ENCODE measurements around the gene GZMM. TPM values are rescaled to one million over a fixed set of nuclear protein-coding genes. Genes with fewer than 3 reads are reported as not detected.

Gene GZMM
- total RNA-seq, 1 experiment from 2014 or later: not detected

DNA sequence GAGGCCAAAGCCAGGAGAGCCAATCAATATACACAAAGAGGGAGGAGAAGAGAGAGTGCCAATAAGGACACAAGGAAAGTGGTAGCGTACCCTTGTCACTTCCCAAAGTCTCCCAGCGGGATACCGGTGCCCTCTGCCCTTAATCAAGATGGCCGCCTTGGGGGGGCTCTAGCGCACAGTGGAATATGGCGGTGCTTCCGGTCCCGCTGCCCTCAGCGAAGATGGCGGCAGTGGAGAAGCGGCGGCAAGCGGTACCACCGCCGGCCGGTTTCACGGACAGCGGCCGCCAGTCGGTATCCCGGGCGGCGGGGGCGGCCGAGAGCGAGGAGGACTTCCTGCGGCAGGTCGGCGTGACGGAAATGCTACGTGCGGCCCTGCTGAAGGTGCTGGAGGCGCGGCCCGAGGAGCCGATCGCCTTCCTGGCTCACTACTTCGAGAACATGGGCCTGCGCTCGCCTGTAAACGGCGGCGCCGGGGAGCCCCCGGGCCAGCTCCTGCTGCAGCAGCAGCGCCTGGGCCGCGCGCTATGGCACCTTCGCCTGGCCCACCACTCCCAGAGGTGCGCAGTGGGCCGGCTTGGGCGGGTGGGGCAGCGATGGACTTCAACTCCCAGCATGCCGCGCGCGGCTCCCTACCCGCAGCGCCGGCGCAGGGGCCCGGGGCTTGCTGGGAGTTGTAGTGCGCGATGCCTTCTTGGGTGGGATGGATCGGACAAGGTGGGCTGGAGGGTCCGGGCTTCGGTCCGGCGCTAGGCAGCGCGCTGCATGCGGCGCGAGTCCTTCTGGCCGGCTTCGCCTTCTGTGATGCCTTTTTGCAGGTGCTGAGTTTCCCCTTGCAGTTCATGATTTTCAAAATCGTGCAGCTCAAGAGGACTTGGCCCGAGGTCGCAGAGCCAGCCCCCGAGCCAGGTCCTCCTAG is 36.3 kb upstream of the GZMM start, which contains the start of gene TPGS1:
TSS of gene TPGS1 (plus strand) at position 212 of the 918 bp plus-strand sequence. CDS start at position 222, 10 bp downstream.
- H3K27me3 ChIP-seq (ENCODE audit: low read length): no peaks in the 10 kb centered on the region
- peak within 1 kb of the TSS; percentile 99 for H3K4me3 ChIP-seq (ENCODE audit: low read length)
- intact Hi-C loops (cut with micrococcal nuclease): no loop called here
- H3K9me2 ChIP-seq (replicated peaks; ENCODE audit: low read length): no peaks in the 10 kb centered on the region
- H4K20me1 ChIP-seq (ENCODE audit: low read length): no peaks in the 10 kb centered on the region
- ChIA-PET POLR2A (ENCODE audit: unreplicated experiment) (no interaction called here), CTCF (interaction anchor here (1.0 kb wide), 2 partner anchors 10 to 19 kb away, joined by 4 to 5 read pairs; no protein-coding TSS in a partner anchor)
- peak within 1 kb of the TSS; percentile 89 for H3K9ac ChIP-seq (ENCODE audit: low read length)
- peak within 1 kb of the TSS; percentile 91 for H3K4me2 ChIP-seq (ENCODE audit: low read length)
- H3K27ac ChIP-seq (ENCODE audit: low read length): peak within 1 kb of the TSS; percentile 92
- H3K79me2 ChIP-seq (ENCODE audit: low read length): peaks cover 11% of the 10 kb centered on the region
- no peaks in the 10 kb centered on the region for H3K9me3 ChIP-seq (ENCODE audit: low read length)
- no peaks in the 10 kb centered on the region; the same call in 1 of the 2 replicates for H3K36me3 ChIP-seq (ENCODE audit: low read depth, low read length)
- TF ChIP-seq EZH2 (IDR thresholded peaks at IDR 0.05; ENCODE audit: low read length, unreplicated experiment) (no peak), EZH2phosphoT487 (IDR thresholded peaks at IDR 0.05; ENCODE audit: borderline replicate concordance, low read length) (no peak)
- TF ChIP-seq, protein P1, sequence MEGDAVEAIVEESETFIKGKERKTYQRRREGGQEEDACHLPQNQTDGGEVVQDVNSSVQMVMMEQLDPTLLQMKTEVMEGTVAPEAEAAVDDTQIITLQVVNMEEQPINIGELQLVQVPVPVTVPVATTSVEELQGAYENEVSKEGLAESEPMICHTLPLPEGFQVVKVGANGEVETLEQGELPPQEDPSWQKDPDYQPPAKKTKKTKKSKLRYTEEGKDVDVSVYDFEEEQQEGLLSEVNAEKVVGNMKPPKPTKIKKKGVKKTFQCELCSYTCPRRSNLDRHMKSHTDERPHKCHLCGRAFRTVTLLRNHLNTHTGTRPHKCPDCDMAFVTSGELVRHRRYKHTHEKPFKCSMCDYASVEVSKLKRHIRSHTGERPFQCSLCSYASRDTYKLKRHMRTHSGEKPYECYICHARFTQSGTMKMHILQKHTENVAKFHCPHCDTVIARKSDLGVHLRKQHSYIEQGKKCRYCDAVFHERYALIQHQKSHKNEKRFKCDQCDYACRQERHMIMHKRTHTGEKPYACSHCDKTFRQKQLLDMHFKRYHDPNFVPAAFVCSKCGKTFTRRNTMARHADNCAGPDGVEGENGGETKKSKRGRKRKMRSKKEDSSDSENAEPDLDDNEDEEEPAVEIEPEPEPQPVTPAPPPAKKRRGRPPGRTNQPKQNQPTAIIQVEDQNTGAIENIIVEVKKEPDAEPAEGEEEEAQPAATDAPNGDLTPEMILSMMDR (conservative IDR thresholded peaks at IDR 0.05; ENCODE audit: low read depth, low read length): no peak
- peak within 1 kb of the TSS; percentile 93 for H2AFZ ChIP-seq (ENCODE audit: low read length)
- TSS peak; percentile 44 for BruUV-seq (replicated peaks)
- peak; percentile 79 for ATAC-seq
- peak; percentile 67 for DNase-seq
- H3F3A ChIP-seq (ENCODE audit: low read length, unreplicated experiment): no peaks in the 10 kb centered on the region
- H3K4me1 ChIP-seq (ENCODE audit: insufficient read depth, low read length): peaks cover 10% of the 10 kb centered on the region; the same call in 1 of the 2 replicates

DNA sequence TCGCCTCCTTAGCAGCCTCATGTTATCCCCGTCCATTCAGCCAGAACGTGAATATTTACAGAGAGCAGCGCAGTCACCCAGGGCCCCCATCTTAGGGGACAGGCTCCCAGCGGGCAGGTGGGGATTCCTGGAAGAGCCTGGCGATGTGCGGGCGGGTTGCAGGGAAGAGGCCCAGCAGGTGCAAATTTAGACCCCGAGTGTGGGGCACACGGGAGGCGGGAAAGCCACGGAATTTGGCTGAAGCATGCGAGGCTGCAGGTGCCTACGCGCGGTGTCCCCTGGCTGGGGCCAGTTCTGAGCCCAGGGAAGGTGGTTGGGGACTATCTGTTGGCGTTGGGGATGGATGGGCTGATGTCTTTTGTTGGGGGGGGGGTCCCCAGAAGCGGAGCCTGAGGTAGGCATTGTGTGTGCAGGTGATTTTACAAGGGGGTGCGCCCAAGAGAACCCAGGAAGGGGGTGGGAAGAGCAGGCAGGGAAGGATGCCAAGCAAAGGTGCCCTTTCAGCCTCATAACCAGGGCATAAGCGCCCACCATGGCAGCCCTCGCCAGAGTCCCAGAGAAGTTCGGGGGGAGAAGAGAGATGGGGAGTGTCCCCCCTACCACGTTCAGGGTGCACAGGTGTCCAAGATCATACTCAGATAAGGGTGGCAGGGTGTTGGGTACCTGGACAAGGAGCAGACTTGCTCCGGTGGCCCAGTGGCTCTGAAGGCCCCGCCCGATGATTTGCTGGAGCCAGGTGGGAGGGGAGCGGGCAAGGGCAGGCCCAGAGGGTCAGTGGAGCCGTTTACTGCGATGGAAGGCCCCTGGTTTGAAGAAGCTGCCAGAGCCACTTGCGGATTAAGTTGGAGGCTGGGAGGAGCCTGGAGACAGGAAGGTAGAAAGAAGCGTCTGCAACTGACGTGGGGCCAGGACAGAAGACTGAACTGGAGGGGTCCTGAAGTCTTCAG is 35.4 kb upstream of the GZMM start:
- Histone ChIP-seq H3K9me2 (replicated peaks; ENCODE audit: low read length) (no peaks in the 10 kb centered on the region), H3K79me2 (ENCODE audit: low read length) (peaks cover 11% of the 10 kb centered on the region), H3K9ac (ENCODE audit: low read length) (peak overlapping the region; percentile 89; the same call in 1 of the 2 replicates), H2AFZ (ENCODE audit: low read length) (peak overlapping the region; percentile 46), H3K27me3 (ENCODE audit: low read length) (no peaks in the 10 kb centered on the region), H3K4me2 (ENCODE audit: low read length) (peak overlapping the region; percentile 91), H4K20me1 (ENCODE audit: low read length) (no peaks in the 10 kb centered on the region), H3K9me3 (ENCODE audit: low read length) (no peaks in the 10 kb centered on the region), H3K4me1 (ENCODE audit: insufficient read depth, low read length) (peaks cover 10% of the 10 kb centered on the region; the same call in 1 of the 2 replicates), H3F3A (ENCODE audit: low read length, unreplicated experiment) (no peaks in the 10 kb centered on the region), H3K36me3 (ENCODE audit: low read depth, low read length) (no peaks in the 10 kb centered on the region; the same call in 1 of the 2 replicates), H3K4me3 (ENCODE audit: low read length) (peak overlapping the region; percentile 99), H3K27ac (ENCODE audit: low read length) (no peak overlapping the region)
- ATAC-seq: no peak
- ChIA-PET CTCF (no interaction called here), POLR2A (ENCODE audit: unreplicated experiment) (no interaction called here)
- intact Hi-C loops (cut with micrococcal nuclease): no loop called here
- BruUV-seq (replicated peaks): TSS peak; percentile 72
- DNase-seq: no peak
- TF ChIP-seq, protein P1 (conservative IDR thresholded peaks at IDR 0.05; ENCODE audit: low read depth, low read length): no peak
- TF ChIP-seq EZH2phosphoT487 (IDR thresholded peaks at IDR 0.05; ENCODE audit: borderline replicate concordance, low read length) (no peak), EZH2 (IDR thresholded peaks at IDR 0.05; ENCODE audit: low read length, unreplicated experiment) (no peak)

Data from PC-3 (cell line).